Measurements from ENCODE around the gene OR2A14. TPM values are rescaled to one million over a fixed set of nuclear protein-coding genes. Genes with fewer than 3 reads are reported as not detected.
"Not testable (repeated sequence)": the region's sequence is repeated elsewhere in the genome, so short reads cannot be mapped to it uniquely, and the experiment has no call there.

The OR2A14 gene
- not detected for polyA plus RNA-seq

- no peak within 1 kb of the TSS for H3K27ac ChIP-seq (ENCODE audit: low read depth, low read length)
- WGBS, 3 donors, result 90 to 93% (median 93%) methylated on average over 1 of the region's 1 CpG
Observed at GRCh38 chr7:144122876-144123275, at the start of gene OR2A14. TSS of gene OR2A14 (plus strand) at chr7:144123176. CDS start at chr7:144129113, 5,937 bp downstream.

GRCh38 chr7:144074374-144074773 is 48.6 kb upstream of the OR2A14 start:
- 93 to 94% (median 94%) methylated on average over 8 of the region's 8 CpGs for WGBS, 3 donors
- H3K27ac ChIP-seq (ENCODE audit: low read depth, low read length), result no peak overlapping the region

- H3K27ac ChIP-seq (ENCODE audit: low read depth, low read length), result no peak within 1 kb of the TSS
- WGBS, 3 donors, result 74 to 96% (median 92%) methylated on average over 2 of the region's 2 CpGs
Observed at GRCh38 chr7:144085978-144086377, 37.0 kb upstream of the OR2A14 start, which contains the start of gene OR2A12. TSS of gene OR2A12 (plus strand) at chr7:144086278. CDS start at chr7:144095108, 8,830 bp downstream.

GRCh38 chr7:144086730-144087129 is 36.2 kb upstream of the OR2A14 start:
- WGBS, 3 donors, result 63 to 75% (median 72%) methylated on average over 4 of the region's 4 CpGs
- H3K27ac ChIP-seq (ENCODE audit: low read depth, low read length), result no peak overlapping the region

- WGBS, 3 donors, result 80 to 89% (median 86%) methylated on average over 1 of the region's 1 CpG
- H3K27ac ChIP-seq (ENCODE audit: low read depth, low read length), result no peak overlapping the region
Observed at GRCh38 chr7:144087230-144087629, 35.7 kb upstream of the OR2A14 start.

GRCh38 chr7:144090667-144091066 is 32.3 kb upstream of the OR2A14 start:
- H3K27ac ChIP-seq (ENCODE audit: low read depth, low read length), result no peak overlapping the region
- 83 to 94% (median 91%) methylated on average over 3 of the region's 3 CpGs for WGBS, 3 donors

- H3K27ac ChIP-seq (ENCODE audit: low read depth, low read length), result no peak overlapping the region
Observed at GRCh38 chr7:144098776-144099175, 24.2 kb upstream of the OR2A14 start.

GRCh38 chr7:144100607-144101006 is 22.4 kb upstream of the OR2A14 start:
- no peak overlapping the region for H3K27ac ChIP-seq (ENCODE audit: low read depth, low read length)
- 38 to 57% (median 48%) methylated on average over 3 of the region's 3 CpGs for WGBS, 3 donors

GRCh38 chr7:144102041-144102440 is 20.9 kb upstream of the OR2A14 start:
- no peak overlapping the region for H3K27ac ChIP-seq (ENCODE audit: low read depth, low read length)

GRCh38 chr7:144105211-144105610 is 17.8 kb upstream of the OR2A14 start:
- H3K27ac ChIP-seq (ENCODE audit: low read depth, low read length), result no peak overlapping the region

- WGBS, 3 donors, result 88 to 92% (median 90%) methylated on average over 2 of the region's 2 CpGs
- no peak within 1 kb of the TSS for H3K27ac ChIP-seq (ENCODE audit: low read depth, low read length)
Observed at GRCh38 chr7:144109283-144109682, 13.7 kb upstream of the OR2A14 start, which contains the start of gene OR2A2. TSS of gene OR2A2 (plus strand) at chr7:144109583. CDS start at chr7:144109583, 0 bp downstream.

GRCh38 chr7:144110272-144110671 is 12.7 kb upstream of the OR2A14 start:
- 80 to 82% (median 81%) methylated on average over 5 of the region's 5 CpGs for WGBS, 3 donors
- no peak overlapping the region for H3K27ac ChIP-seq (ENCODE audit: low read depth, low read length)

- 28 to 63% (median 63%) methylated on average over 1 of the region's 1 CpG for WGBS, 3 donors
- H3K27ac ChIP-seq (ENCODE audit: low read depth, low read length), result no peak overlapping the region
Observed at GRCh38 chr7:144113651-144114050, 9.3 kb upstream of the OR2A14 start.

- WGBS, 3 donors, result 77 to 81% (median 78%) methylated on average over 8 of the region's 8 CpGs
- H3K27ac ChIP-seq (ENCODE audit: low read depth, low read length), result no peak overlapping the region
Observed at GRCh38 chr7:144118341-144118740, 4.6 kb upstream of the OR2A14 start.

GRCh38 chr7:144127714-144128334 is 4.8 kb downstream of the OR2A14 start:
- no peak overlapping the region for H3K27ac ChIP-seq (ENCODE audit: low read depth, low read length)
- WGBS, 3 donors, result 41 to 44% (median 43%) methylated on average over 6 of the region's 6 CpGs

GRCh38 chr7:144129601-144130000 is 6.6 kb downstream of the OR2A14 start:
- WGBS, 3 donors, result 88 to 92% (median 92%) methylated on average over 9 of the region's 9 CpGs
- not testable (repeated sequence) for H3K27ac ChIP-seq (ENCODE audit: low read depth, low read length)

- H3K27ac ChIP-seq (ENCODE audit: low read depth, low read length), result no peak overlapping the region
- 86 to 87% (median 86%) methylated on average over 2 of the region's 2 CpGs for WGBS, 3 donors
Observed at GRCh38 chr7:144130730-144131129, 7.8 kb downstream of the OR2A14 start.

GRCh38 chr7:144132262-144132661 is 9.3 kb downstream of the OR2A14 start:
- WGBS, 3 donors, result 70 to 76% (median 75%) methylated on average over 3 of the region's 3 CpGs
- no peak overlapping the region for H3K27ac ChIP-seq (ENCODE audit: low read depth, low read length)

- no peak overlapping the region for H3K27ac ChIP-seq (ENCODE audit: low read depth, low read length)
- WGBS, 3 donors, result 77 to 91% (median 82%) methylated on average over 6 of the region's 6 CpGs
Observed at GRCh38 chr7:144133307-144133706, 10.3 kb downstream of the OR2A14 start.

GRCh38 chr7:144134116-144134515 is 11.1 kb downstream of the OR2A14 start:
- H3K27ac ChIP-seq (ENCODE audit: low read depth, low read length), result no peak overlapping the region
- 63 to 89% (median 68%) methylated on average over 1 of the region's 1 CpG for WGBS, 3 donors

- no peak overlapping the region for H3K27ac ChIP-seq (ENCODE audit: low read depth, low read length)
- whole genome bisulfite sequencing, 3 donors, result 63 to 69% (median 63%) methylated on average over 1 of the region's 1 CpG
Observed at GRCh38 chr7:144137501-144137900, 14.5 kb downstream of the OR2A14 start.

Measured in adipose tissue (tissue), 3 donors.